HepG2 (cell line): ENCODE results near the gene SERINC1. TPM values are rescaled to one million over a fixed set of nuclear protein-coding genes. Genes with fewer than 3 reads are reported as not detected.

Experiments
- BCLAF1 ChIP-seq: fragments of 450-650 bp; IDR thresholded peaks from 2 replicates; pipeline ENCODE4 v1.6.1; 2017; ENCODE audit warnings: mild to moderate bottlenecking
- HMGXB3 ChIP-seq: sonication (generic); formaldehyde crosslinking; IDR thresholded peaks from 2 replicates; pipeline ENCODE4 v1.4.0; 2020; ENCODE audit warnings: missing genetic modification reagents, borderline replicate concordance
- MAFK ChIP-seq, 2 experiments: IDR thresholded peaks in 1 of 2; conservative IDR thresholded peaks in 1 of 2; 2 replicates each; pipeline ENCODE4 v1.6.1; 2011; ENCODE audit warnings: improper control_type of control experiment in 2 of 2, low read length in 2 of 2
- MED1 ChIP-seq: sonication (generic); formaldehyde crosslinking; IDR thresholded peaks from 2 replicates; pipeline ENCODE4 v1.4.0; 2020; ENCODE audit warnings: missing genetic modification reagents
- MXI1 ChIP-seq: IDR thresholded peaks from 3 replicates; pipeline ENCODE4 v1.6.1; 2012; ENCODE audit warnings: low read depth, low read length, inconsistent platforms, borderline replicate concordance
- THAP11 ChIP-seq: IDR thresholded peaks from 2 replicates; pipeline ENCODE4 v1.6.1; 2016; ENCODE audit warnings: missing biosample characterization, missing genetic modification reagents
- THAP8 ChIP-seq: sonication (generic); formaldehyde crosslinking; IDR thresholded peaks from 2 replicates; pipeline ENCODE4 v1.5.1; 2020; ENCODE audit warnings: missing genetic modification reagents, mild to moderate bottlenecking, borderline replicate concordance
- ZFP62 ChIP-seq: sonication (generic); formaldehyde crosslinking; IDR thresholded peaks from 2 replicates; pipeline ENCODE4 v1.4.0; 2020; ENCODE audit warnings: missing genetic modification reagents
- ZNF274 ChIP-seq: sonication (generic); formaldehyde crosslinking; IDR thresholded peaks from 2 replicates; pipeline ENCODE4 v1.5.1; 2020; ENCODE audit warnings: mild to moderate bottlenecking, missing genetic modification reagents
- ZNF501 ChIP-seq: sonication (generic); formaldehyde crosslinking; IDR thresholded peaks from 2 replicates; pipeline ENCODE4 v1.5.1; 2020; ENCODE audit warnings: mild to moderate bottlenecking, moderate library complexity, missing genetic modification reagents
- ZNF709 ChIP-seq: sonication (generic); formaldehyde crosslinking; IDR thresholded peaks from 2 replicates; pipeline ENCODE4 v1.5.0; 2020; ENCODE audit warnings: mild to moderate bottlenecking, missing genetic modification reagents
- ZNF800 ChIP-seq: sonication (generic); formaldehyde crosslinking; IDR thresholded peaks from 2 replicates; pipeline ENCODE4 v1.4.0; 2020; ENCODE audit warnings: missing genetic modification reagents
- polyA plus RNA-seq, 8 experiments: library from polyadenylated mRNA; depleted of rRNA in 3 of 8; stranded (reverse) in 7 of 8; unstranded in 1 of 8; fragments of >200 nt; fragmentation: Illumina TruSeq in 4 of 8; extraction: Trizol in 4 of 8; gene quantifications; 2 replicates each; pipeline versions ENCODE4 v1.2.1 to v1.2.3, GENCODE V29; 2011 to 2016; ENCODE audit warnings: low read depth in 4 of 8, missing spikeins in 1 of 8, mixed read lengths in 1 of 8; ENCODE audit not compliant: insufficient read depth in 1 of 8
- total RNA-seq, 5 experiments: library from RNA; depleted of rRNA; stranded (reverse); fragments of >200 nt; fragmentation: Illumina TruSeq; extraction: Trizol; gene quantifications; 2 replicates each; pipeline ENCODE4 v1.2.3, GENCODE V29; 2016; ENCODE audit warnings: low read depth in 1 of 5

The SERINC1 gene
- total and polyA plus RNA-seq, 2 of the 13 experiments (the other 11 are each of a cell fraction or from before 2014, with no cell fraction given), result 93.5 to 112 TPM

- TF ChIP-seq BCLAF1 (no peak), MXI1 (peak; percentile 74; the same call in 1 of the 3 replicates), ZFP62 (CRISPR knock-in tag) (no peak), ZNF800 (CRISPR knock-in tag) (peak; percentile 37; the same call in 1 of the 2 replicates), MED1 (CRISPR knock-in tag) (peak; percentile 52), THAP11 (CRISPR knock-in tag) (peak; percentile 88), ZNF709 (CRISPR knock-in tag) (peak; percentile 9; the same call in 1 of the 2 replicates), ZNF274 (peak; percentile 74), ZNF501 (CRISPR knock-in tag) (peak; percentile 98), THAP8 (CRISPR knock-in tag) (no peak; the same call in 1 of the 2 replicates), MAFK (conservative IDR thresholded peaks at IDR 0.05 in 1 of 2, IDR thresholded peaks at IDR 0.05 in 1 of 2; ENCODE audit: low read length in 2 of 2) (no peak), HMGXB3 (CRISPR knock-in tag) (no peak; the same call in 1 of the 2 replicates)
These were observed at the start of gene SERINC1 (continued) for GRCh38 chr6:122471107-122472021.
